Measurements from ENCODE around the gene LINGO4.

DNA sequence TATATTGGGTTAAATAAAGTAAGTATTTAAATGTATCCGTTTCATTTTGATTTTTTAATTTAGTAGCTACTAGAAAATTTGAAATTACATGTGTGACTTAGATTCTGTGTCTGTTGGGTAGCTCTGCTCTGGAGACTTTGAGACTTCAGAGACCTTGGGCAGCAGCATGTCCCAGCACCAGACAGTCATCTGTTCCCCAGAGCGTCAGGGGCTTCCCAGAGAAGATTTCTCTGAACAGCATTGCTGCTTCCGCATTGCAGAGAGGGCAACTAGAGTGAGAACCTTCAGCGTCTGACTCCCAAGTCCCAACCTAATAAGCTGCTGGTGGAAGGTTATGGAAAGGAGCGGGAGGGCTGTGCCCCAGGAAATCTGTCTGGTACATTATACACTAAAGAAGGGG, 6.6 kb downstream of the LINGO4 start:
- TF ChIP-seq, protein P1, sequence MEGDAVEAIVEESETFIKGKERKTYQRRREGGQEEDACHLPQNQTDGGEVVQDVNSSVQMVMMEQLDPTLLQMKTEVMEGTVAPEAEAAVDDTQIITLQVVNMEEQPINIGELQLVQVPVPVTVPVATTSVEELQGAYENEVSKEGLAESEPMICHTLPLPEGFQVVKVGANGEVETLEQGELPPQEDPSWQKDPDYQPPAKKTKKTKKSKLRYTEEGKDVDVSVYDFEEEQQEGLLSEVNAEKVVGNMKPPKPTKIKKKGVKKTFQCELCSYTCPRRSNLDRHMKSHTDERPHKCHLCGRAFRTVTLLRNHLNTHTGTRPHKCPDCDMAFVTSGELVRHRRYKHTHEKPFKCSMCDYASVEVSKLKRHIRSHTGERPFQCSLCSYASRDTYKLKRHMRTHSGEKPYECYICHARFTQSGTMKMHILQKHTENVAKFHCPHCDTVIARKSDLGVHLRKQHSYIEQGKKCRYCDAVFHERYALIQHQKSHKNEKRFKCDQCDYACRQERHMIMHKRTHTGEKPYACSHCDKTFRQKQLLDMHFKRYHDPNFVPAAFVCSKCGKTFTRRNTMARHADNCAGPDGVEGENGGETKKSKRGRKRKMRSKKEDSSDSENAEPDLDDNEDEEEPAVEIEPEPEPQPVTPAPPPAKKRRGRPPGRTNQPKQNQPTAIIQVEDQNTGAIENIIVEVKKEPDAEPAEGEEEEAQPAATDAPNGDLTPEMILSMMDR (conservative IDR thresholded peaks at IDR 0.05; ENCODE audit: low read length): no peak
- TF ChIP-seq EZH2phosphoT487 (IDR thresholded peaks at IDR 0.05; ENCODE audit: borderline replicate concordance): no peak

All from Loucy (cell line).